Measurements from ENCODE around the gene SLC26A11.

The SLC26A11 gene

GRCh38 chr17:80213643-80213975, 6.6 kb upstream of the SLC26A11 start:
- Histone ChIP-seq H3K27ac (replicated peaks) (no peak overlapping the region), H3K4me3 (replicated peaks; ENCODE audit: insufficient read depth, low read length) (no peak overlapping the region), H3K27me3 (ENCODE audit: insufficient read depth, poor library complexity, severe bottlenecking) (peaks cover 11% of the 10 kb centered on the region)
- no peak for DNase-seq (ENCODE audit: low read depth in 1 of 2, low spot score in 1 of 2)
- TF ChIP-seq, protein P1, sequence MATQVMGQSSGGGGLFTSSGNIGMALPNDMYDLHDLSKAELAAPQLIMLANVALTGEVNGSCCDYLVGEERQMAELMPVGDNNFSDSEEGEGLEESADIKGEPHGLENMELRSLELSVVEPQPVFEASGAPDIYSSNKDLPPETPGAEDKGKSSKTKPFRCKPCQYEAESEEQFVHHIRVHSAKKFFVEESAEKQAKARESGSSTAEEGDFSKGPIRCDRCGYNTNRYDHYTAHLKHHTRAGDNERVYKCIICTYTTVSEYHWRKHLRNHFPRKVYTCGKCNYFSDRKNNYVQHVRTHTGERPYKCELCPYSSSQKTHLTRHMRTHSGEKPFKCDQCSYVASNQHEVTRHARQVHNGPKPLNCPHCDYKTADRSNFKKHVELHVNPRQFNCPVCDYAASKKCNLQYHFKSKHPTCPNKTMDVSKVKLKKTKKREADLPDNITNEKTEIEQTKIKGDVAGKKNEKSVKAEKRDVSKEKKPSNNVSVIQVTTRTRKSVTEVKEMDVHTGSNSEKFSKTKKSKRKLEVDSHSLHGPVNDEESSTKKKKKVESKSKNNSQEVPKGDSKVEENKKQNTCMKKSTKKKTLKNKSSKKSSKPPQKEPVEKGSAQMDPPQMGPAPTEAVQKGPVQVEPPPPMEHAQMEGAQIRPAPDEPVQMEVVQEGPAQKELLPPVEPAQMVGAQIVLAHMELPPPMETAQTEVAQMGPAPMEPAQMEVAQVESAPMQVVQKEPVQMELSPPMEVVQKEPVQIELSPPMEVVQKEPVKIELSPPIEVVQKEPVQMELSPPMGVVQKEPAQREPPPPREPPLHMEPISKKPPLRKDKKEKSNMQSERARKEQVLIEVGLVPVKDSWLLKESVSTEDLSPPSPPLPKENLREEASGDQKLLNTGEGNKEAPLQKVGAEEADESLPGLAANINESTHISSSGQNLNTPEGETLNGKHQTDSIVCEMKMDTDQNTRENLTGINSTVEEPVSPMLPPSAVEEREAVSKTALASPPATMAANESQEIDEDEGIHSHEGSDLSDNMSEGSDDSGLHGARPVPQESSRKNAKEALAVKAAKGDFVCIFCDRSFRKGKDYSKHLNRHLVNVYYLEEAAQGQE (IDR thresholded peaks at IDR 0.05; ENCODE audit: insufficient replicate concordance, low read depth) = no peak
- TF ChIP-seq SPI1 (IDR thresholded peaks at IDR 0.05; ENCODE audit: borderline replicate concordance, low read depth) (no peak), CTCF (IDR thresholded peaks at IDR 0.05; ENCODE audit: insufficient read depth, low read length) (no peak), POLR2AphosphoS5 (IDR thresholded peaks at IDR 0.05; ENCODE audit: low read depth) (no peak), GABPA (IDR thresholded peaks at IDR 0.05; ENCODE audit: low read depth) (no peak)

- peaks cover 11% of the 10 kb centered on the region for H3K27me3 ChIP-seq (ENCODE audit: insufficient read depth, poor library complexity, severe bottlenecking)
- H3K27ac ChIP-seq (replicated peaks) = no peak overlapping the region
- DNase-seq (ENCODE audit: low read depth in 1 of 2, low spot score in 1 of 2) = no peak
- TF ChIP-seq POLR2AphosphoS5 (IDR thresholded peaks at IDR 0.05; ENCODE audit: low read depth) (no peak), CTCF (IDR thresholded peaks at IDR 0.05; ENCODE audit: insufficient read depth, low read length) (no peak), SPI1 (IDR thresholded peaks at IDR 0.05; ENCODE audit: borderline replicate concordance, low read depth) (no peak), GABPA (IDR thresholded peaks at IDR 0.05; ENCODE audit: low read depth) (no peak)
- TF ChIP-seq, protein P1 (IDR thresholded peaks at IDR 0.05; ENCODE audit: insufficient replicate concordance, low read depth) = no peak
- H3K4me3 ChIP-seq (replicated peaks; ENCODE audit: insufficient read depth, low read length) = no peak overlapping the region
These were observed 6.0 kb upstream of the SLC26A11 start for GRCh38 chr17:80214012-80214877.

DNA sequence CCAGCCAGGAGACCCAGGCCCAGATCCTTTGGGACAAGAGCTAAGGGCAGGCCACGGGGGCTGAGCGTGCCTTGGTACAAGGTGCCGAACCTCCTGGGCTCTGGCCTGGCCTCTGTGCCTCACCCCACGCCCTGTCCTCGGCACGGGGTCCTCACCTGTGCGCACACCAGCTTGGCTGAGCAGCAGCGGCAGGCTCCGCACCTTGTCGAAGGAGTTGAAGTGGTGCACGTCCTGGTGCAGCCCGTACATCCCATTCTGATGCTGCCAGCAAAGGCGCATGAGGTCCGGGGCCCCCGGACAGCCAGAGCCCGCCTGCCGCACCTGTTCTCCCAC, 5.4 kb upstream of the SLC26A11 start:
- H3K27me3 ChIP-seq (ENCODE audit: insufficient read depth, poor library complexity, severe bottlenecking) = peaks cover 11% of the 10 kb centered on the region
- TF ChIP-seq CTCF (IDR thresholded peaks at IDR 0.05; ENCODE audit: insufficient read depth, low read length) (no peak), GABPA (IDR thresholded peaks at IDR 0.05; ENCODE audit: low read depth) (no peak), POLR2AphosphoS5 (IDR thresholded peaks at IDR 0.05; ENCODE audit: low read depth) (no peak), SPI1 (IDR thresholded peaks at IDR 0.05; ENCODE audit: borderline replicate concordance, low read depth) (no peak)
- TF ChIP-seq, protein P1 (IDR thresholded peaks at IDR 0.05; ENCODE audit: insufficient replicate concordance, low read depth) = no peak
- no peak overlapping the region for H3K4me3 ChIP-seq (replicated peaks; ENCODE audit: insufficient read depth, low read length)
- DNase-seq (ENCODE audit: low read depth in 1 of 2, low spot score in 1 of 2) = no peak
- H3K27ac ChIP-seq (replicated peaks) = no peak overlapping the region
